Measurements from ENCODE around the gene DMD. TPM values are rescaled to one million over a fixed set of nuclear protein-coding genes. Genes with fewer than 3 reads are reported as not detected.

Gene DMD
- total RNA-seq, 1 experiment from 2014 or later, result 25.3 TPM

DNA sequence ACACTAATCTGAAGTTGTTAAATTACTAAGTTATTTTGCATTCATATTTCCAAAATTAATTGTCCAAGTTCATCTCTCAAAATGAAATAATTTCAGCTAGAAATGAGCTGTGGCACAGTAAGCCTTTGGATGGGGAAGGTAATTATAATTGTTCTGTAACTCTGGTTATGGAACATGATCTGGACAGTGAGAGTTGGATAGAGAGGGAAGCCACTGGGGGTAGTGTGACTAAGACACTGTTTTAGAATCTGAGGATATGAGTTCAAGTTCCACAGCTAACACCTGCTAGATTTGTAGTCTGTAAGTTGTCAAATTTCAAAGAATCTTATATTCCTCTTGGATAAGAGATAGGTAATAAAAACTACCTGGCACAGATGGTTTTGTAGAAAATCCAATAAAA is 49.5 kb downstream of the DMD start:
- Histone ChIP-seq H3K9me3 (ENCODE audit: insufficient read depth, low read depth) (no peaks in the 10 kb centered on the region), H3K9me2 (ENCODE audit: insufficient read depth) (no peaks in the 10 kb centered on the region), H2AFZ (no peak overlapping the region), H3K27ac (no peak overlapping the region), H3K4me3 (no peak overlapping the region), H3K36me3 (ENCODE audit: low read depth) (no peaks in the 10 kb centered on the region), H4K20me1 (ENCODE audit: insufficient read depth) (no peaks in the 10 kb centered on the region), H3F3A (ENCODE audit: insufficient read depth, low read depth) (no peaks in the 10 kb centered on the region), H3K79me2 (ENCODE audit: low read depth) (no peaks in the 10 kb centered on the region), H3K27me3 (ENCODE audit: insufficient read depth, low read depth) (no peaks in the 10 kb centered on the region), H3K4me2 (no peak overlapping the region), H3K4me1 (replicated peaks; ENCODE audit: insufficient read depth) (no peaks in the 10 kb centered on the region)
- BruUV-seq (replicated peaks), result no TSS peak
- POLR2A ChIA-PET (ENCODE audit: unreplicated experiment), result no interaction called here
- DNase-seq, result no peak
- CTCF ChIA-PET, result no interaction called here
- TF ChIP-seq, protein P1, sequence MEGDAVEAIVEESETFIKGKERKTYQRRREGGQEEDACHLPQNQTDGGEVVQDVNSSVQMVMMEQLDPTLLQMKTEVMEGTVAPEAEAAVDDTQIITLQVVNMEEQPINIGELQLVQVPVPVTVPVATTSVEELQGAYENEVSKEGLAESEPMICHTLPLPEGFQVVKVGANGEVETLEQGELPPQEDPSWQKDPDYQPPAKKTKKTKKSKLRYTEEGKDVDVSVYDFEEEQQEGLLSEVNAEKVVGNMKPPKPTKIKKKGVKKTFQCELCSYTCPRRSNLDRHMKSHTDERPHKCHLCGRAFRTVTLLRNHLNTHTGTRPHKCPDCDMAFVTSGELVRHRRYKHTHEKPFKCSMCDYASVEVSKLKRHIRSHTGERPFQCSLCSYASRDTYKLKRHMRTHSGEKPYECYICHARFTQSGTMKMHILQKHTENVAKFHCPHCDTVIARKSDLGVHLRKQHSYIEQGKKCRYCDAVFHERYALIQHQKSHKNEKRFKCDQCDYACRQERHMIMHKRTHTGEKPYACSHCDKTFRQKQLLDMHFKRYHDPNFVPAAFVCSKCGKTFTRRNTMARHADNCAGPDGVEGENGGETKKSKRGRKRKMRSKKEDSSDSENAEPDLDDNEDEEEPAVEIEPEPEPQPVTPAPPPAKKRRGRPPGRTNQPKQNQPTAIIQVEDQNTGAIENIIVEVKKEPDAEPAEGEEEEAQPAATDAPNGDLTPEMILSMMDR (conservative IDR thresholded peaks at IDR 0.05), result no peak
- no peak for TF ChIP-seq EZH2 (IDR thresholded peaks at IDR 0.05; ENCODE audit: low read depth)
- intact Hi-C loops (cut with micrococcal nuclease; ENCODE audit: unreplicated experiment), result loop anchor here (10.0 kb wide), 1 partner anchor 793 kb away; no protein-coding TSS in a partner anchor

DNA sequence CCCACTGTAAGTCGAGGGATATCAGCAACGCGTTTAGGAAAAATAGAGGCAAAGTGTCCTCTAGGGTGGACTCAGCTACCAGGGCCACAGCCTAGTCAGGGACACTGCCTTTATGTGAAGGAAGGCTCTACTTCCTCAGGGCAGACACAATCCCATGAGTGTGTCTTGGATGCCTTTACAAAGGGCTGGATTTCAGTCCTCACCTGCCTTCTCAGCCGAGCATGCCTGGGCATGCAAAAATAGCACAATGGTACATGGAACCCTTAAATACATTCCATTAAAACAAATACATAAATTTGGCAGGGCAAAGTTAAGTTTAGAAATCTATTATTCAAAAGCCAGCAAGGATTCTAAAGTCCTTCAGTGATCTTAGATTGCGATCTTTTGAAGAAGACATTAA is 51.1 kb downstream of the DMD start:
- Histone ChIP-seq H3K9me2 (ENCODE audit: insufficient read depth) (no peaks in the 10 kb centered on the region), H3K27me3 (ENCODE audit: insufficient read depth, low read depth) (no peaks in the 10 kb centered on the region), H3K4me2 (no peak overlapping the region), H4K20me1 (ENCODE audit: insufficient read depth) (no peaks in the 10 kb centered on the region), H3F3A (ENCODE audit: insufficient read depth, low read depth) (no peaks in the 10 kb centered on the region), H3K4me3 (no peak overlapping the region), H3K36me3 (ENCODE audit: low read depth) (no peaks in the 10 kb centered on the region), H3K79me2 (ENCODE audit: low read depth) (no peaks in the 10 kb centered on the region), H3K9me3 (ENCODE audit: insufficient read depth, low read depth) (no peaks in the 10 kb centered on the region), H3K27ac (no peak overlapping the region), H3K4me1 (replicated peaks; ENCODE audit: insufficient read depth) (no peaks in the 10 kb centered on the region), H2AFZ (no peak overlapping the region)
- ChIA-PET CTCF (no interaction called here), POLR2A (ENCODE audit: unreplicated experiment) (no interaction called here)
- no TSS peak for BruUV-seq (replicated peaks)
- intact Hi-C loops (cut with micrococcal nuclease; ENCODE audit: unreplicated experiment), result loop anchor here (10.0 kb wide), 1 partner anchor 795 kb away; no protein-coding TSS in a partner anchor
- DNase-seq, result no peak
- no peak for TF ChIP-seq EZH2 (IDR thresholded peaks at IDR 0.05; ENCODE audit: low read depth)
- TF ChIP-seq, protein P1 (conservative IDR thresholded peaks at IDR 0.05), result no peak

DNA sequence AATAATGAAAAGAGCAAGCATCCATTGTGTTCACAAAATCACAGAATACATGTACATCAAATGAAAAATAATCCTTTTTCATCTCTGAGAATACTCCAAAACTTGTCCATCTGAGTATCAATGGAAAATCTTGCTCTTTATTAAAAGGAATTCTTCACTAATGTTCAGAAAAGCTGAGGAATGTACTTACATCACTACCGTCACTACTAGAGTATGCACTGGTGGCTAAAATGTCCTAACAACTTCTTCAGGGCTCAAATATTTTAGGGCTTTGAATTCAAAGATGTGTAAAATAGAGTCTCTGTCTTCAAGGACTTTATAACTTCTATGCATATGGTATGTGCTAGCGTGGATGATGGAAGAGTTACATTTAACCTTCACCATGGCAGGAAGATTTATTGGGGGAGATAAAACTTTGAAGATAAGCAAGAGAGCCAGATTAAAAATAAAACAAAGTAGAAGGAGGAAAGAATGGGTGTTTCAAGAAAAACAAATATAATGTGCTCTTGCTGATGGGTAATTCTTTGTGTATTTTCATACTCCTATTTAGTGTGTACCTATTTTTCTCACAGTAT is 55.1 kb downstream of the DMD start:
- no peaks in the 10 kb centered on the region for H3K27me3 ChIP-seq (ENCODE audit: insufficient read depth, low read depth)
- no peaks in the 10 kb centered on the region for H3F3A ChIP-seq (ENCODE audit: insufficient read depth, low read depth)
- H3K27ac ChIP-seq, result no peak overlapping the region
- intact Hi-C loops (cut with micrococcal nuclease; ENCODE audit: unreplicated experiment), result no loop called here
- no peaks in the 10 kb centered on the region for H3K79me2 ChIP-seq (ENCODE audit: low read depth)
- no peaks in the 10 kb centered on the region for H4K20me1 ChIP-seq (ENCODE audit: insufficient read depth)
- TF ChIP-seq EZH2 (IDR thresholded peaks at IDR 0.05; ENCODE audit: low read depth), result no peak
- TF ChIP-seq, protein P1 (conservative IDR thresholded peaks at IDR 0.05), result no peak
- no peaks in the 10 kb centered on the region for H3K9me3 ChIP-seq (ENCODE audit: insufficient read depth, low read depth)
- H3K4me1 ChIP-seq (replicated peaks; ENCODE audit: insufficient read depth), result no peaks in the 10 kb centered on the region
- no peak overlapping the region for H2AFZ ChIP-seq
- no peaks in the 10 kb centered on the region for H3K9me2 ChIP-seq (ENCODE audit: insufficient read depth)
- no peak for DNase-seq
- no peak overlapping the region for H3K4me2 ChIP-seq
- BruUV-seq (replicated peaks), result no TSS peak
- no peaks in the 10 kb centered on the region for H3K36me3 ChIP-seq (ENCODE audit: low read depth)
- no peak overlapping the region for H3K4me3 ChIP-seq
- CTCF ChIA-PET, result no interaction called here
- POLR2A ChIA-PET (ENCODE audit: unreplicated experiment), result no interaction called here
